ENCODE measurements around the gene NXPH4. TPM values are rescaled to one million over a fixed set of nuclear protein-coding genes. Genes with fewer than 3 reads are reported as not detected.

NXPH4 gene
- total RNA-seq, 2 donors from 2014 or later: 0.27 TPM; not detected in 1

DNA sequence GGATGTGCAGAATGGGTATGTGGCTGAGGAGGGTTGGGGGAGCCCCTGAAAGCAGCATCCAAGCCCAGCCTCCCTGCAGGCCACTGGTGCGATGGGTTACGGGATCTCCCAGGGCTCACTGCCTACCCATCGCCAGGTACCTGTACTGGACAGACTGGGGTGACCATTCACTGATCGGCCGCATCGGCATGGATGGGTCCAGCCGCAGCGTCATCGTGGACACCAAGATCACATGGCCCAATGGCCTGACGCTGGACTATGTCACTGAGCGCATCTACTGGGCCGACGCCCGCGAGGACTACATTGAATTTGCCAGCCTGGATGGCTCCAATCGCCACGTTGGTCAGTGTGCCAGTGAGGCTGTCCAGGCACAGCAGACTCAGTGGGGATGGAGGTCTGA is 18.3 kb upstream of the NXPH4 start:
- intact Hi-C loops (cut with DNase I): no loop called here
- no peak overlapping the region for H3K9ac ChIP-seq (ENCODE audit: low read depth in 2 of 2, low read length in 2 of 2)
- H3K36me3 ChIP-seq: peaks cover 39% of the 10 kb centered on the region
- H3K27me3 ChIP-seq: no peaks in the 10 kb centered on the region
- no peak for DNase-seq
- no peak overlapping the region for H3K4me3 ChIP-seq
- TF ChIP-seq, protein P1, sequence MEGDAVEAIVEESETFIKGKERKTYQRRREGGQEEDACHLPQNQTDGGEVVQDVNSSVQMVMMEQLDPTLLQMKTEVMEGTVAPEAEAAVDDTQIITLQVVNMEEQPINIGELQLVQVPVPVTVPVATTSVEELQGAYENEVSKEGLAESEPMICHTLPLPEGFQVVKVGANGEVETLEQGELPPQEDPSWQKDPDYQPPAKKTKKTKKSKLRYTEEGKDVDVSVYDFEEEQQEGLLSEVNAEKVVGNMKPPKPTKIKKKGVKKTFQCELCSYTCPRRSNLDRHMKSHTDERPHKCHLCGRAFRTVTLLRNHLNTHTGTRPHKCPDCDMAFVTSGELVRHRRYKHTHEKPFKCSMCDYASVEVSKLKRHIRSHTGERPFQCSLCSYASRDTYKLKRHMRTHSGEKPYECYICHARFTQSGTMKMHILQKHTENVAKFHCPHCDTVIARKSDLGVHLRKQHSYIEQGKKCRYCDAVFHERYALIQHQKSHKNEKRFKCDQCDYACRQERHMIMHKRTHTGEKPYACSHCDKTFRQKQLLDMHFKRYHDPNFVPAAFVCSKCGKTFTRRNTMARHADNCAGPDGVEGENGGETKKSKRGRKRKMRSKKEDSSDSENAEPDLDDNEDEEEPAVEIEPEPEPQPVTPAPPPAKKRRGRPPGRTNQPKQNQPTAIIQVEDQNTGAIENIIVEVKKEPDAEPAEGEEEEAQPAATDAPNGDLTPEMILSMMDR (IDR thresholded peaks at IDR 0.05): no peak
- H3K9me3 ChIP-seq: no peaks in the 10 kb centered on the region
- H3K4me1 ChIP-seq: no peaks in the 10 kb centered on the region
- no peak overlapping the region for H3K27ac ChIP-seq

DNA sequence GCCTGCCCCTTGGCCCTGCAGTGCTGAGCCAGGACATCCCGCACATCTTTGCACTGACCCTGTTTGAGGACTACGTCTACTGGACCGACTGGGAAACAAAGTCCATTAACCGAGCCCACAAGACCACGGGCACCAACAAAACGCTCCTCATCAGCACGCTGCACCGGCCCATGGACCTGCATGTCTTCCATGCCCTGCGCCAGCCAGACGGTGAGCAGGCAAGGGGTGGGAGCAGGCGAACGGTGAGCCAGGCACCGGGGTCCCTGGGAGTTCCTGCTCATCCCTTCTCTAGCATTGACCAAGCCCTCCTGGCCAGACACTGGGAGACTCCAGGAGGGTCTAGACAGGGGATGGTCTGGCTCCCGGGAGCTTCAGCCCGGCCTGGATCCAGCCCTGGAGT is 17.4 kb upstream of the NXPH4 start:
- Histone ChIP-seq H3K27ac (no peak overlapping the region), H3K9ac (ENCODE audit: low read depth in 2 of 2, low read length in 2 of 2) (no peak overlapping the region), H3K4me3 (no peak overlapping the region), H3K27me3 (no peaks in the 10 kb centered on the region), H3K4me1 (no peaks in the 10 kb centered on the region), H3K9me3 (no peaks in the 10 kb centered on the region), H3K36me3 (peaks cover 43% of the 10 kb centered on the region)
- intact Hi-C loops (cut with DNase I): no loop called here
- TF ChIP-seq, protein P1 (IDR thresholded peaks at IDR 0.05): no peak
- DNase-seq: no peak

DNA sequence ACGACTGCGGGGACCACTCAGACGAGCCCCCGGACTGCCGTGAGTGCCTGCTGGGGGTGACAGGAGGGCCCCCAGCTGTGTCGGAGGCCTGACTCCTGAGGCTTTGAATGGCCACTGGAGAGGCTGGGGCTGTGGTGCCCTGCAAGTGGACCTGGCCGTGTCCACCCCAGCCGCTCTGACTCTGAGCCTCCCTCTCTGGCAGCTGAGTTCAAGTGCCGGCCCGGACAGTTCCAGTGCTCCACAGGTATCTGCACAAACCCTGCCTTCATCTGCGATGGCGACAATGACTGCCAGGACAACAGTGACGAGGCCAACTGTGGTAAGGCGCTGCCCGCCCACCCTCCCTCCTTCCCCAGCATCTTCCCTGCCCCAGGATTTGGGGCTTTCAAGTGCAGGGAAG is 16.1 kb upstream of the NXPH4 start:
- Histone ChIP-seq H3K4me1 (no peaks in the 10 kb centered on the region), H3K36me3 (peaks cover 37% of the 10 kb centered on the region), H3K27ac (no peak overlapping the region), H3K27me3 (no peaks in the 10 kb centered on the region), H3K4me3 (no peak overlapping the region), H3K9ac (ENCODE audit: low read depth in 2 of 2, low read length in 2 of 2) (no peak overlapping the region), H3K9me3 (no peaks in the 10 kb centered on the region)
- intact Hi-C loops (cut with DNase I): no loop called here
- no peak for DNase-seq
- TF ChIP-seq, protein P1 (IDR thresholded peaks at IDR 0.05): no peak

DNA sequence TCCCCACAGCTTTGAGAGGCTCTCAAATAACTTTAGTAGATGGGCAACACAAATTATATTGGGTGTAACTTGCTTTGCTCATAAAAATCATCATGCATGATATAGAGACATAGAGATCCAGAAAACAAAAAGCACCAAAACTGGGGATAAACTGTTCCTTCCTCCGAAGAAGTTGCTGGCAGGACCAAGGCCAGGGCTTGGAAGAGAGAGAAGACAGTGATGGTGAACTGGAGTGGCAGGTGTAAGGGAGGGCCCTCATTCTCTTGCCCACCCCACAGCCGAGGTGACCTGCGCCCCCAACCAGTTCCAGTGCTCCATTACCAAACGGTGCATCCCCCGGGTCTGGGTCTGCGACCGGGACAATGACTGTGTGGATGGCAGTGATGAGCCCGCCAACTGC is 15.4 kb upstream of the NXPH4 start:
- Histone ChIP-seq H3K27me3 (no peaks in the 10 kb centered on the region), H3K36me3 (peaks cover 35% of the 10 kb centered on the region), H3K9ac (ENCODE audit: low read depth in 2 of 2, low read length in 2 of 2) (no peak overlapping the region), H3K4me1 (no peaks in the 10 kb centered on the region), H3K9me3 (no peaks in the 10 kb centered on the region), H3K27ac (no peak overlapping the region), H3K4me3 (no peak overlapping the region)
- DNase-seq: no peak
- intact Hi-C loops (cut with DNase I): no loop called here
- TF ChIP-seq, protein P1 (IDR thresholded peaks at IDR 0.05): no peak

DNA sequence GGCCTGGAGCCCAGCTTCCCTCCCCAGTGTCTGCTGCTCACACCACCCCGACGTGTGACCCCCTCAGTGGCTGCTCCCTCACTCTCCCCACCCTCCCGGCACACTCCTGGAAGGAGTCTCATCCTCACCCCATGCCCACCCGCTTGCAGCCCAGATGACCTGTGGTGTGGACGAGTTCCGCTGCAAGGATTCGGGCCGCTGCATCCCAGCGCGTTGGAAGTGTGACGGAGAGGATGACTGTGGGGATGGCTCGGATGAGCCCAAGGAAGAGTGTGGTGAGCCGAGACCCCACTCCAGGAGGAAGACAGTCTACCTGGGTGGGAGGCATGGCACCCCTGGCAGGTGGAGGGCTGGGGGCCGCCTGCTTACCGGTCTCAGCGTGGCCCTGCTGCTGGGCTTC is 15.0 kb upstream of the NXPH4 start:
- intact Hi-C loops (cut with DNase I): no loop called here

More for the DNA sequence above, 15.0 kb upstream of the NXPH4 start:
- H3K9ac ChIP-seq (ENCODE audit: low read depth in 2 of 2, low read length in 2 of 2): no peak overlapping the region
- H3K4me3 ChIP-seq: no peak overlapping the region
- peaks cover 34% of the 10 kb centered on the region for H3K36me3 ChIP-seq
- no peaks in the 10 kb centered on the region for H3K9me3 ChIP-seq
- no peak for DNase-seq
- H3K27ac ChIP-seq: no peak overlapping the region
- H3K27me3 ChIP-seq: no peaks in the 10 kb centered on the region
- TF ChIP-seq, protein P1 (IDR thresholded peaks at IDR 0.05): no peak
- H3K4me1 ChIP-seq: no peaks in the 10 kb centered on the region
